Glutamatergic neuron (in vitro differentiated cells): ENCODE data around the gene TIGD7. TPM values are rescaled to one million over a fixed set of nuclear protein-coding genes. Genes with fewer than 3 reads are reported as not detected.

ENCODE experiments used
- DNase-seq: peaks from one replicate; pipeline ENCODE4 v3.0.0; 2022
- H3K27ac Mint-ChIP-seq: one replicate; pipeline ENCODE4 v1.8.0; 2020; ENCODE audit warnings: mild to moderate bottlenecking, mixed read lengths, inconsistent platforms; ENCODE audit not compliant: unreplicated experiment
- H3K27me3 Mint-ChIP-seq: one replicate; pipeline ENCODE4 v1.8.0; 2020; ENCODE audit warnings: mild to moderate bottlenecking, moderate library complexity, mixed read lengths, inconsistent platforms; ENCODE audit not compliant: unreplicated experiment
- H3K36me3 Mint-ChIP-seq: one replicate; pipeline ENCODE4 v1.8.0; 2020; ENCODE audit warnings: mild to moderate bottlenecking, mixed read lengths, inconsistent platforms; ENCODE audit not compliant: unreplicated experiment
- H3K4me1 Mint-ChIP-seq: one replicate; pipeline ENCODE4 v1.8.0; 2020; ENCODE audit warnings: mild to moderate bottlenecking, low read depth, mixed read lengths, inconsistent platforms; ENCODE audit not compliant: unreplicated experiment
- H3K4me3 Mint-ChIP-seq: one replicate; pipeline ENCODE4 v1.8.0; 2020; ENCODE audit warnings: mild to moderate bottlenecking, mixed read lengths, inconsistent platforms; ENCODE audit not compliant: unreplicated experiment
- H3K9me3 Mint-ChIP-seq: one replicate; pipeline ENCODE4 v1.8.0; 2020; ENCODE audit warnings: mild to moderate bottlenecking, moderate library complexity, mixed read lengths, inconsistent platforms; ENCODE audit not compliant: unreplicated experiment
- total RNA-seq: library from RNA; stranded (reverse); fragmentation: NEBNext Ultra II Directional; extraction: Animal tissue kit (Norgen Biotek cat#: 25700); gene quantifications from one replicate; pipeline ENCODE4 v1.2.1, GENCODE V29; 2021; ENCODE audit not compliant: unreplicated experiment
- TF ChIP-seq, protein P1 (sequence below): fragments of 200-600 bp; sonication (generic); IDR thresholded peaks from one replicate; pipeline ENCODE4 v1.5.0; 2021; ENCODE audit not compliant: partially characterized antibody, unreplicated experiment

TIGD7 gene
- total RNA-seq, 1 donor from 2014 or later = 8.6 TPM

- TF ChIP-seq, protein P1, sequence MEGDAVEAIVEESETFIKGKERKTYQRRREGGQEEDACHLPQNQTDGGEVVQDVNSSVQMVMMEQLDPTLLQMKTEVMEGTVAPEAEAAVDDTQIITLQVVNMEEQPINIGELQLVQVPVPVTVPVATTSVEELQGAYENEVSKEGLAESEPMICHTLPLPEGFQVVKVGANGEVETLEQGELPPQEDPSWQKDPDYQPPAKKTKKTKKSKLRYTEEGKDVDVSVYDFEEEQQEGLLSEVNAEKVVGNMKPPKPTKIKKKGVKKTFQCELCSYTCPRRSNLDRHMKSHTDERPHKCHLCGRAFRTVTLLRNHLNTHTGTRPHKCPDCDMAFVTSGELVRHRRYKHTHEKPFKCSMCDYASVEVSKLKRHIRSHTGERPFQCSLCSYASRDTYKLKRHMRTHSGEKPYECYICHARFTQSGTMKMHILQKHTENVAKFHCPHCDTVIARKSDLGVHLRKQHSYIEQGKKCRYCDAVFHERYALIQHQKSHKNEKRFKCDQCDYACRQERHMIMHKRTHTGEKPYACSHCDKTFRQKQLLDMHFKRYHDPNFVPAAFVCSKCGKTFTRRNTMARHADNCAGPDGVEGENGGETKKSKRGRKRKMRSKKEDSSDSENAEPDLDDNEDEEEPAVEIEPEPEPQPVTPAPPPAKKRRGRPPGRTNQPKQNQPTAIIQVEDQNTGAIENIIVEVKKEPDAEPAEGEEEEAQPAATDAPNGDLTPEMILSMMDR = no peak
- peak; percentile 91 for DNase-seq
- Mint-ChIP-seq H3K36me3 (peaks cover 15% of the 10 kb centered on the region), H3K27me3 (peaks cover 20% of the 10 kb centered on the region), H3K27ac (peak within 1 kb of the TSS; percentile 98), H3K4me1 (peaks cover 11% of the 10 kb centered on the region), H3K4me3 (peak within 1 kb of the TSS; percentile 100), H3K9me3 (peaks cover 13% of the 10 kb centered on the region)
Observed at GRCh38 chr16:3282730-3283542, 22.3 kb downstream of the TIGD7 start, which contains the start of gene ZNF263. Gene ZNF263, plus strand, starts transcription at chr16:3283491. Its CDS starts 328 bp downstream, at chr16:3283819.

DNA sequence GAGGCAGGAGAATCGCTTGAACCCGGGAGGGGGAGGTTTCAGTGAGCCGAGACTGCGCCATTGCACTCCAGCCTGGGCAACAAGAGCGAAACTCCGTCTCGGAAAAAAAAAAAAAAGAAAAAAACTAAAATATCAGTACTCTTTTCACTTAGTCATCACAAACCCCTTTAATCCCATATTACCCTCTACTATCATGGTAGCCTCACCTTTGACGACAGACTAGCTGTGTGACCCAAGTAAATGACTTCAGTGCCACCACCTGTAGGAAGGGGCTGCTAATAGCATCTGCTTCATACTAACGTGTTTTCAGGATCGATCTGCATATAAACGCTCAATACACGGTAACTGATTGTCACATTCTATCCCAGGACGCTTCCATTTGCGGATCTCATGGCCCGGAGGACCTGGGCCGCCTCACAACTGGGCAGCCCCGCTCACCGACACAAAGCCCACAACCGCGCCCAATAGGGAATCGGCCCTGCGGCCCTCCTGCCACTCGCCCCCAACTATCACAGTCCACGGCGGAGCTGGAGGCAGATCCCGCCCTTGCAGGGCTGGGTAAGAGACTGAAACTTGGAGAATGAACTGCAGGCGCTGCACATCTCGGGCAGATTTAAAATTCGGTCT is 23.0 kb downstream of the TIGD7 start:
- TF ChIP-seq, protein P1 = no peak
- peak; percentile 79 for DNase-seq
- peaks cover 11% of the 10 kb centered on the region for H3K4me1 Mint-ChIP-seq
- H3K27me3 Mint-ChIP-seq = peaks cover 20% of the 10 kb centered on the region
- H3K4me3 Mint-ChIP-seq = peak overlapping the region; percentile 96
- H3K36me3 Mint-ChIP-seq = peaks cover 10% of the 10 kb centered on the region
- H3K9me3 Mint-ChIP-seq = peaks cover 13% of the 10 kb centered on the region
- H3K27ac Mint-ChIP-seq = peak overlapping the region; percentile 97

DNA sequence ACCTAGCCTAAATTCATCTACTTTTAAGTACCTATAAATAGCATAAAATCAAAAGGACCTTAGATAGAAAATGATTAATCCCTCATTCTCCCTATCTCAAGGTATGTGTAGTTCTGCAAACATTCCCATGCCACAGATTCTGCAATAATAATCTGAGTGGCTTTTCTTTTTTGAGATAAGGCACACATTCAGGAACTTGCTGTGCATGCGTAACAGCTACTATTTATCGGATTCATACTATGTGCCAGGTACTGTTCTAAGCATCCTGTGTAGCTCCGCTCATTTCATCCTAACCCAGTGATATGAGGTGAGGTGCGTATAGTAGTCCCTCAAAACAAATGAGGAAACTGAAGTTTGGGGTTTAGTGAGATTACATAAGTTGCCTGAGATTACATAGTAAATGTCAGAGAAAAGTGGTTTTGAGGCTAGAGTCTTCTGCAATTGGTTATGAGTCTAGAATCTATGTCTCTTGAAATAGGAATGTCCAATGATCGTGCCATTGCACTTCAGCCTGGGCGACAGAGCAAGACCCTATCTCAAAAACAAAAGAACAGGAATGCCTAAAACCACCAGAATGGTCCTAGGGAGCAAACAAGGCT is 23.9 kb downstream of the TIGD7 start:
- Mint-ChIP-seq H3K9me3 (peaks cover 13% of the 10 kb centered on the region), H3K27ac (peak overlapping the region; percentile 97), H3K4me1 (peaks cover 11% of the 10 kb centered on the region), H3K27me3 (peaks cover 20% of the 10 kb centered on the region), H3K4me3 (peak overlapping the region; percentile 59), H3K36me3 (peaks cover 7% of the 10 kb centered on the region)
- TF ChIP-seq, protein P1 = no peak
- no peak for DNase-seq

DNA sequence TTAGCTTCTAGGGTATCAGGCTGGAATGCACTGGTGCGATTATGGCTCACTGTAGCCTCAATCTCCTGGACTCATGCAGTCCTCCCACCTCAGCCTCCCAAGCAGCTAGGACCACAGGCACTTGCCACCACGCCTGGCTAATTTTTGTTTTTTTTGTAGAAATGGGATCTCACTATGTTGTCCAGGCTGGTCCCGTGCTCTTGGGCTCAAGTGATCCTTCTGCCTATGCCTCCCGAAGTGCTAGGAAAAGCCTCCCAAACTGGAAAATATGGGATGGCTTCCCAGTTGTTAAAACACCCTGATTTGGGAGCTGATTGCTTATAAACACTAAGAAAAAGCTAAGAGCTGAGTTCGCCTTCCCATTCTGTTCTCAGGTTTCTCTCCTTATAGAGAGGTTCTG is 28.6 kb downstream of the TIGD7 start:
- H3K9me3 Mint-ChIP-seq = peaks cover 1% of the 10 kb centered on the region
- DNase-seq = no peak
- TF ChIP-seq, protein P1 = no peak
- H3K27ac Mint-ChIP-seq = no peak overlapping the region
- H3K4me1 Mint-ChIP-seq = no peaks in the 10 kb centered on the region
- no peak overlapping the region for H3K4me3 Mint-ChIP-seq
- no peaks in the 10 kb centered on the region for H3K36me3 Mint-ChIP-seq
- H3K27me3 Mint-ChIP-seq = no peaks in the 10 kb centered on the region
